GM15510 (cell line): ENCODE measurements around the gene BBOF1.

ENCODE experiments used
- POLR2A ChIP-seq: IDR thresholded peaks from 3 replicates; pipeline ENCODE4 v1.6.1; 2011; ENCODE audit warnings: borderline replicate concordance; ENCODE audit not compliant: insufficient read length; ENCODE audit errors: extremely low read depth

Gene BBOF1

GRCh38 chr14:74018586-74019407 is at the start of gene BBOF1, which contains the start of gene ENTPD5:
TSS of gene BBOF1 (plus strand) at chr14:74019349. CDS start at chr14:74019479, 130 bp downstream.
TSS of gene ENTPD5 (minus strand) at chr14:74019288. CDS start at chr14:73988102, 31,186 bp downstream.
- peak; percentile 93 for TF ChIP-seq POLR2A

- no peak for TF ChIP-seq POLR2A
Observed at GRCh38 chr14:73973497-73973896, 45.7 kb upstream of the BBOF1 start.

- TF ChIP-seq POLR2A = no peak
Observed at GRCh38 chr14:73976125-73976524, 43.0 kb upstream of the BBOF1 start.

GRCh38 chr14:73977896-73978295 is 41.3 kb upstream of the BBOF1 start:
- TF ChIP-seq POLR2A = no peak

- TF ChIP-seq POLR2A = no peak
Observed at GRCh38 chr14:73988065-73988464, 31.1 kb upstream of the BBOF1 start.

- TF ChIP-seq POLR2A = no peak
Observed at GRCh38 chr14:73991092-73991491, 28.1 kb upstream of the BBOF1 start.

- no peak for TF ChIP-seq POLR2A
Observed at GRCh38 chr14:73995977-73996378, 23.2 kb upstream of the BBOF1 start.

- TF ChIP-seq POLR2A = no peak
Observed at GRCh38 chr14:73996731-73997107, 22.4 kb upstream of the BBOF1 start.

GRCh38 chr14:73997108-73997943 is 21.8 kb upstream of the BBOF1 start:
- TF ChIP-seq POLR2A = no peak

GRCh38 chr14:73997944-73998447 is 21.2 kb upstream of the BBOF1 start:
- TF ChIP-seq POLR2A = no peak

- no peak for TF ChIP-seq POLR2A
Observed at GRCh38 chr14:73998726-73999125, 20.4 kb upstream of the BBOF1 start.

- no peak for TF ChIP-seq POLR2A
Observed at GRCh38 chr14:74008843-74009499, 10.2 kb upstream of the BBOF1 start.

GRCh38 chr14:74014299-74014698 is 4.8 kb upstream of the BBOF1 start:
- TF ChIP-seq POLR2A = no peak

- TF ChIP-seq POLR2A = no peak
Observed at GRCh38 chr14:74015176-74015575, 4.0 kb upstream of the BBOF1 start.

- TF ChIP-seq POLR2A = no peak
Observed at GRCh38 chr14:74015963-74016362, 3.2 kb upstream of the BBOF1 start.

GRCh38 chr14:74018174-74018585 is 969 bp upstream of the BBOF1 start:
- no peak for TF ChIP-seq POLR2A
